Panc1 (cell line): ENCODE results near the gene LYPD6. TPM values are rescaled to one million over a fixed set of nuclear protein-coding genes. Genes with fewer than 3 reads are reported as not detected.

Experiments used
- ATAC-seq: fragments of 200-7000 bp; cut with Tn5 transposase; 2 replicates; pipeline ENCODE4 v1.9.1; 2020; ENCODE audit warnings: mild to moderate bottlenecking, moderate library complexity
- Bru-seq: library from RNA; stranded (reverse); fragments of 400-500 nt; gene quantifications from one replicate; lab custom pipeline; 2021; lab: Mats Ljungman, UMichigan
- BruChase-seq, 2 experiments: library from RNA; stranded (reverse); fragments of 400-500 nt; gene quantifications; one replicate each; lab custom pipeline; 2021; lab: Mats Ljungman, UMichigan
- BruUV-seq: library from RNA; stranded (reverse); fragments of 400-500 nt; replicated peaks from 2 replicates; lab custom pipeline; 2021; lab: Mats Ljungman, UMichigan
- CTCF ChIA-PET: fragments of 300-600 bp; sonication (Branson Sonifier 250); formaldehyde crosslinking; loops from one replicate; lab custom pipeline; 2022; ENCODE audit warnings: antibody characterized with exemption; lab: Charles Lee
- POLR2A ChIA-PET: fragments of 300-600 bp; sonication (Branson Sonifier 250); formaldehyde crosslinking; loops from one replicate; lab custom pipeline; 2022; ENCODE audit warnings: antibody characterized with exemption; lab: Charles Lee
- DNase-seq: peaks from one replicate; pipeline ENCODE4 v3.0.0-alpha.2; 2010; ENCODE audit warnings: low read depth, low spot score
- H3K27ac ChIP-seq: 2 replicates; pipeline ENCODE4 v1.5.1; 2011; ENCODE audit warnings: mild to moderate bottlenecking, low read length, inconsistent platforms
- H3K27me3 ChIP-seq: fragments of 200-500 bp; sonication (Bioruptor generic); 2 replicates; pipeline ENCODE4 v1.6.0; 2014; ENCODE audit warnings: low read length, inconsistent platforms; ENCODE audit not compliant: control insufficient read depth, insufficient read depth
- H3K36me3 ChIP-seq: fragments of 200-500 bp; sonication (Bioruptor generic); 2 replicates; pipeline ENCODE4 v1.5.1; 2014; ENCODE audit warnings: inconsistent platforms, mild to moderate bottlenecking, low read length, moderate library complexity; ENCODE audit not compliant: control insufficient read depth, insufficient read depth
- H3K4me1 ChIP-seq: 2 replicates; pipeline ENCODE4 v1.5.1; 2011; ENCODE audit warnings: inconsistent platforms, mild to moderate bottlenecking, low read length, moderate library complexity; ENCODE audit not compliant: control insufficient read depth, insufficient read depth
- H3K4me3 ChIP-seq, 2 experiments: 2 replicates each; pipeline ENCODE4 v1.5.1; 2011 to 2012; ENCODE audit warnings: low read depth in 2 of 2, low read length in 2 of 2, mild to moderate bottlenecking in 2 of 2, inconsistent platforms in 1 of 2, moderate library complexity in 1 of 2
- H3K9me3 ChIP-seq: fragments of 200-500 bp; sonication (Bioruptor generic); 2 replicates; pipeline ENCODE4 v1.5.1; 2014; ENCODE audit warnings: low read depth, mild to moderate bottlenecking, inconsistent platforms, low read length, moderate library complexity; ENCODE audit not compliant: control insufficient read depth, insufficient read depth
- CTCF ChIP-seq: fragments of 450-650 bp; IDR thresholded peaks from 2 replicates; pipeline ENCODE4 v1.5.1; 2017; ENCODE audit warnings: mild to moderate bottlenecking
- POLR2AphosphoS5 ChIP-seq: IDR thresholded peaks from 2 replicates; pipeline ENCODE4 v1.6.1; 2012; ENCODE audit warnings: mild to moderate bottlenecking, low read depth, low read length, moderate library complexity
- REST ChIP-seq, 2 experiments: IDR thresholded peaks; 2 replicates each; pipeline ENCODE4 v1.6.1; 2011 to 2012; ENCODE audit warnings: low read depth in 2 of 2, control low read depth in 1 of 2, low read length in 1 of 2, mild to moderate bottlenecking in 1 of 2, moderate library complexity in 1 of 2; ENCODE audit not compliant: insufficient read depth in 1 of 2
- SIN3A ChIP-seq: IDR thresholded peaks from 2 replicates; pipeline ENCODE4 v1.6.1; 2012; ENCODE audit warnings: low read depth, mild to moderate bottlenecking, low read length, moderate library complexity, borderline replicate concordance; ENCODE audit not compliant: insufficient read depth
- TCF7L2 ChIP-seq: IDR thresholded peaks from 2 replicates; pipeline ENCODE4 v1.6.1; 2011; ENCODE audit warnings: mild to moderate bottlenecking, low read depth, low read length, inconsistent platforms
- in situ Hi-C: cut with HindIII; loops from 2 replicates; pipeline ENCODE4 v1.10.0; 2016; ENCODE audit warnings: low sequenced_read_pairs, low pct_unique_long_range_greater_than_20kb
- intact Hi-C: fragments of 100-400 bp; cut with micrococcal nuclease; formaldehyde crosslinking; loops from one replicate; pipeline ENCODE4 v1.10.0; 2022; ENCODE audit not compliant: unreplicated experiment
- long read RNA-seq: library from polyadenylated mRNA; unstranded; transcript quantifications from one replicate; pipeline ENCODE4 v2.0.0, GENCODE V29; 2021; ENCODE audit not compliant: unreplicated experiment
- polyA plus RNA-seq: library from polyadenylated mRNA; unstranded; fragments of >200 nt; gene quantifications from one replicate; pipeline ENCODE4 v1.2.1, GENCODE V29; 2012; ENCODE audit warnings: missing spikeins; ENCODE audit not compliant: insufficient read length
- total RNA-seq: library from RNA; stranded (reverse); gene quantifications from one replicate; pipeline ENCODE4 v1.2.1, GENCODE V29; 2021; ENCODE audit not compliant: unreplicated experiment

LYPD6 gene
- 0.31 TPM for total RNA-seq
- polyA plus RNA-seq: 0.36 TPM
- percentile 25 among the genes with signal in this experiment for Bru-seq, nascent RNA
- BruChase-seq, experiment 1, labeled RNA remaining after a 2-hour chase: percentile 24 among the genes with signal in this experiment
- BruChase-seq, experiment 2, labeled RNA remaining after a 6-hour chase: percentile 21 among the genes with signal in this experiment
- long read RNA-seq, full-length matches to known transcripts: 1 of 2 reads
- long read RNA-seq, partial matches to known transcripts: 0 of 2 reads
- long read RNA-seq, other reads (novel, unspliced or antisense): 1 of 2 reads

GRCh38 chr2:149330127-149331022, at the start of gene LYPD6:
Gene LYPD6, plus strand, starts transcription at chr2:149330587. Its CDS starts 107,122 bp downstream, at chr2:149437709.
- intact Hi-C loops (no loop called here), in situ Hi-C loops (no loop called here)
- ChIA-PET CTCF (interaction anchor here (0.6 kb wide), 1 partner anchor 185 kb away, joined by 4 read pairs; no protein-coding TSS in a partner anchor), POLR2A (no interaction called here)
- Histone ChIP-seq H3K27ac (no peak within 1 kb of the TSS), H3K4me3 (peak within 1 kb of the TSS; percentile 61 to 66), H3K4me1 (no peaks in the 10 kb centered on the region; the same call in 1 of the 2 replicates), H3K27me3 (peaks cover 34% of the 10 kb centered on the region), H3K36me3 (no peaks in the 10 kb centered on the region), H3K9me3 (no peaks in the 10 kb centered on the region)
- DNase-seq (no peak), ATAC-seq (peak; percentile 94)
- no peak for TF ChIP-seq TCF7L2
- TF ChIP-seq REST (IDR thresholded peaks at IDR 0.05; ENCODE audit: insufficient read depth in 1 of 2, low read depth in 2 of 2, low read length in 1 of 2): no peak
- no peak for TF ChIP-seq SIN3A
- TF ChIP-seq CTCF: no peak
- no peak for TF ChIP-seq POLR2AphosphoS5
- no TSS peak for BruUV-seq

- ATAC-seq: no peak
- in situ Hi-C loops (no loop called here), intact Hi-C loops (no loop called here)
- POLR2A ChIA-PET: no interaction called here
- no peaks in the 10 kb centered on the region for H3K4me1 ChIP-seq
- no peaks in the 10 kb centered on the region for H3K9me3 ChIP-seq
- H3K4me3 ChIP-seq: no peak overlapping the region
- no peaks in the 10 kb centered on the region for H3K36me3 ChIP-seq
- no peak for DNase-seq
- no TSS peak for BruUV-seq
- CTCF ChIA-PET: interaction anchor here (0.6 kb wide), 1 partner anchor 41 kb away, joined by 7 read pairs; no protein-coding TSS in a partner anchor
- no peaks in the 10 kb centered on the region for H3K27me3 ChIP-seq
- H3K27ac ChIP-seq: no peak overlapping the region
- TF ChIP-seq POLR2AphosphoS5 (no peak), CTCF (no peak), TCF7L2 (no peak), REST (IDR thresholded peaks at IDR 0.05; ENCODE audit: insufficient read depth in 1 of 2, low read depth in 2 of 2, low read length in 1 of 2) (no peak), SIN3A (no peak)
Measured at GRCh38 chr2:149281441-149281840, 48.9 kb upstream of the LYPD6 start.
